Fibroblast of lung (primary cell): ENCODE measurements around the gene TSTD2.

Experiments used
- EZH2 ChIP-seq: IDR thresholded peaks from 2 replicates; pipeline ENCODE4 v1.5.1; 2012; ENCODE audit warnings: low read length, control low read depth, mild to moderate bottlenecking; ENCODE audit errors: missing control alignments
- TF ChIP-seq, protein P1 (sequence below), 2 donors: IDR thresholded peaks in 1 of 2; conservative IDR thresholded peaks in 1 of 2; 1 replicate in 1 of 2; 2 replicates in 1 of 2; pipeline ENCODE4 v1.5.1; 2011 to 2012; ENCODE audit warnings: low read length in 2 of 2, control low read depth in 1 of 2, inconsistent platforms in 1 of 2, low read depth in 1 of 2, mild to moderate bottlenecking in 1 of 2

DNA sequence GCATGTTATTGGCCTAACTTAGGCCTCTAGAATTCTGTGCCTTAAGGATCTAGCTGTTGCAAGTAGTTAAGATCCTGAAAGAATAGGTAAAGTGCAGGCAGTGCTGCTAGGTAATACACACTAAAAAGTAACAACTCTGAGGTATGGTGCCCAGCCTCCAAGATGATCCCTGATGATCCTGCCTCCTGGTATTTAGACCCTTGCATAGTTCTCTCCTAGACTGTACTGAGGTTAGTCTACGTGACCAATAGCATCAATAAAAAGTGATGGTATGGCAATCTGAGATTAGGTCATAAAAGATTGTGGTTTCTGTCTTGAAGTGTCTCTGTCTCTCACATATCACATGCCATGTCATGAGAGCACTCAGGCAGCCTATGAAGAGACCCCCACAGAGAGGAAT is 9.2 kb downstream of the TSTD2 start:
- TF ChIP-seq, protein P1, sequence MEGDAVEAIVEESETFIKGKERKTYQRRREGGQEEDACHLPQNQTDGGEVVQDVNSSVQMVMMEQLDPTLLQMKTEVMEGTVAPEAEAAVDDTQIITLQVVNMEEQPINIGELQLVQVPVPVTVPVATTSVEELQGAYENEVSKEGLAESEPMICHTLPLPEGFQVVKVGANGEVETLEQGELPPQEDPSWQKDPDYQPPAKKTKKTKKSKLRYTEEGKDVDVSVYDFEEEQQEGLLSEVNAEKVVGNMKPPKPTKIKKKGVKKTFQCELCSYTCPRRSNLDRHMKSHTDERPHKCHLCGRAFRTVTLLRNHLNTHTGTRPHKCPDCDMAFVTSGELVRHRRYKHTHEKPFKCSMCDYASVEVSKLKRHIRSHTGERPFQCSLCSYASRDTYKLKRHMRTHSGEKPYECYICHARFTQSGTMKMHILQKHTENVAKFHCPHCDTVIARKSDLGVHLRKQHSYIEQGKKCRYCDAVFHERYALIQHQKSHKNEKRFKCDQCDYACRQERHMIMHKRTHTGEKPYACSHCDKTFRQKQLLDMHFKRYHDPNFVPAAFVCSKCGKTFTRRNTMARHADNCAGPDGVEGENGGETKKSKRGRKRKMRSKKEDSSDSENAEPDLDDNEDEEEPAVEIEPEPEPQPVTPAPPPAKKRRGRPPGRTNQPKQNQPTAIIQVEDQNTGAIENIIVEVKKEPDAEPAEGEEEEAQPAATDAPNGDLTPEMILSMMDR (conservative IDR thresholded peaks at IDR 0.05 in 1 of 2, IDR thresholded peaks at IDR 0.05 in 1 of 2; ENCODE audit: low read depth in 1 of 2, low read length in 2 of 2), result no peak
- TF ChIP-seq EZH2, result no peak
